ENCODE measurements around the gene FGFR3.

FGFR3 gene

DNA sequence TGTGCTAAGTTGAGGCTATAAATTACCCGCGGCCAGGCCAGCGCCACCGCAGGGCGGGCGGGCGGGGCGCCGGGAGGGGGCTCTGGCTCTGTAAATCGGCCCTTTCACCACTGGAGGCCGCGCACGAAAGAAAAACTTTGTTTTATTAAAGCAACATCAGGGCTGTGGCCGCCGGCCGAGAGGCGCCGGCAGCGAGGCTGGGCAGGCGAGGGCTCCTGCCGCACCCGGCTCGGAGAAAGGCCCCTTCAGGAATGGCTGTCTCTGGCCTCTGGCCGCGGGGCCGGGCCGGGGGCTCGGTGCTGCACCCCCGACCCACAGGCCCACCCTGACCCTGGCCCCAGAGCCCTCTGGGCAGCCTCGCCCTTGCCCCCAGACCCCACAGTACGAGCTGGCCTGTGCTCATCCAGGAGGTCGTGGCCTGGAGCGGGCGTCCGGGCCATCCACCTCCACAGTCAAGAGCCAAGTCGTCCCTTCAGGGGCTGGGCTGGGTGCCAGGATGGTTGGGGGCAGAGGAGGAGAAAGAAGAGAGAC lies 29.5 kb upstream of the FGFR3 start:
- H2AFZ ChIP-seq (ENCODE audit: low read length, unreplicated experiment) = peak overlapping the region; percentile 50
- H3K4me3 ChIP-seq (ENCODE audit: low read depth, low read length) = peak overlapping the region; percentile 40; the same call in 1 of the 2 replicates
- H3K27ac ChIP-seq (ENCODE audit: low read depth, low read length) = no peak overlapping the region
- H3K4me1 ChIP-seq (ENCODE audit: control insufficient read depth, insufficient read depth, low read length, unreplicated experiment) = peaks cover 3% of the 10 kb centered on the region
- H3K79me2 ChIP-seq (ENCODE audit: control insufficient read depth, insufficient read depth, low read length, unreplicated experiment) = no peaks in the 10 kb centered on the region
- H3K27me3 ChIP-seq (ENCODE audit: insufficient read depth, low read length) = no peaks in the 10 kb centered on the region
- H3K36me3 ChIP-seq (ENCODE audit: insufficient read depth, low read length) = no peaks in the 10 kb centered on the region

- H3K27me3 ChIP-seq (ENCODE audit: insufficient read depth, low read length) = no peaks in the 10 kb centered on the region
- H3K36me3 ChIP-seq (ENCODE audit: insufficient read depth, low read length) = no peaks in the 10 kb centered on the region
- no peak overlapping the region for H3K27ac ChIP-seq (ENCODE audit: low read depth, low read length)
- no peak overlapping the region for H3K4me3 ChIP-seq (ENCODE audit: low read depth, low read length)
- H3K79me2 ChIP-seq (ENCODE audit: control insufficient read depth, insufficient read depth, low read length, unreplicated experiment) = no peaks in the 10 kb centered on the region
- peaks cover 3% of the 10 kb centered on the region for H3K4me1 ChIP-seq (ENCODE audit: control insufficient read depth, insufficient read depth, low read length, unreplicated experiment)
- H2AFZ ChIP-seq (ENCODE audit: low read length, unreplicated experiment) = no peak overlapping the region
These were observed 28.4 kb upstream of the FGFR3 start for GRCh38 chr4:1764670-1765069.

GRCh38 chr4:1765409-1766072 lies 27.6 kb upstream of the FGFR3 start:
- Histone ChIP-seq H3K36me3 (ENCODE audit: insufficient read depth, low read length) (no peaks in the 10 kb centered on the region), H2AFZ (ENCODE audit: low read length, unreplicated experiment) (no peak overlapping the region), H3K4me3 (ENCODE audit: low read depth, low read length) (no peak overlapping the region), H3K4me1 (ENCODE audit: control insufficient read depth, insufficient read depth, low read length, unreplicated experiment) (peaks cover 3% of the 10 kb centered on the region), H3K79me2 (ENCODE audit: control insufficient read depth, insufficient read depth, low read length, unreplicated experiment) (no peaks in the 10 kb centered on the region), H3K27me3 (ENCODE audit: insufficient read depth, low read length) (no peaks in the 10 kb centered on the region), H3K27ac (ENCODE audit: low read depth, low read length) (no peak overlapping the region)

- H3K27me3 ChIP-seq (ENCODE audit: insufficient read depth, low read length) = no peaks in the 10 kb centered on the region
These were observed 26.7 kb upstream of the FGFR3 start for GRCh38 chr4:1766106-1767060.

DNA sequence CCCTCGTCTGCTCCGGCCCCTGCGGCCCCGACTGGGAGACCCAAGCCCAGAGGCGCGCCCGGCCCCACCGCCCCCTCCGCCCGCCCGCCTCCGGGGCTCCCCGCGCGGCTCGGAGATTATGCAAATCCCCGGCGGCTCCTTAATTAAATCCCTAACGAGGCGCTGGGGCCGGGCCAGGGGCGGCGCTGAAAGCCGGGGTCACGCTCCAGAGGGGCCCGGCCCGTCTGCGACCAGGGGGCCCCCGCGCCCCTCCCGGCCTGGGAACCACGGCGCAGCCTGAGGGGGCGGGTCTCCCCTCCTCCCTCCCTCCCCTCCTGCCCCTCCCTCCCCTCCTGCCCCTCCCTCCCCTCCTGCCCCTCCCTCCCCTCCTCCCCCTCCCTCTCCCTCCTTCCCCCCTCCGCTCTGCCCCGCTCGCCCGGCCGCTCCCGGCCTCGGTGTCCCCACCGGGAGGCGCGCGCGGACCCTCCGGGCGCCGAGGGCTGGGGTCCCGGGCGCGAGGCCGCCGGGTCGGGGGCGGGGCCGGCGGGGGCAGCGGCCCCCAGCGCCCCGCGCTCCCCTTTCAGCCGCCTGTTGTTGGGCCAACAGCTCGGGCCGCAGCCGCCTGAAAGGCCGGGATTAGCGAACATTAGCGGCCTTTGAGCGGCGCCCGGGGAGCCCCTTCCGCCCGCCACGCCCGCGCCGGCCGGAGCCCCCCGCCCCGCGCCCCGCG lies 25.9 kb upstream of the FGFR3 start:
- Histone ChIP-seq H3K4me3 (ENCODE audit: low read depth, low read length) (no peak overlapping the region), H2AFZ (ENCODE audit: low read length, unreplicated experiment) (peak overlapping the region; percentile 50), H3K4me1 (ENCODE audit: control insufficient read depth, insufficient read depth, low read length, unreplicated experiment) (peaks cover 3% of the 10 kb centered on the region), H3K27me3 (ENCODE audit: insufficient read depth, low read length) (no peaks in the 10 kb centered on the region), H3K27ac (ENCODE audit: low read depth, low read length) (no peak overlapping the region), H3K36me3 (ENCODE audit: insufficient read depth, low read length) (no peaks in the 10 kb centered on the region), H3K79me2 (ENCODE audit: control insufficient read depth, insufficient read depth, low read length, unreplicated experiment) (no peaks in the 10 kb centered on the region)

More at GRCh38 chr4:1766106-1767060, 26.7 kb upstream of the FGFR3 start:
- Histone ChIP-seq H2AFZ (ENCODE audit: low read length, unreplicated experiment) (no peak overlapping the region), H3K27ac (ENCODE audit: low read depth, low read length) (no peak overlapping the region), H3K36me3 (ENCODE audit: insufficient read depth, low read length) (no peaks in the 10 kb centered on the region), H3K79me2 (ENCODE audit: control insufficient read depth, insufficient read depth, low read length, unreplicated experiment) (no peaks in the 10 kb centered on the region), H3K4me3 (ENCODE audit: low read depth, low read length) (no peak overlapping the region), H3K4me1 (ENCODE audit: control insufficient read depth, insufficient read depth, low read length, unreplicated experiment) (peaks cover 3% of the 10 kb centered on the region)

DNA sequence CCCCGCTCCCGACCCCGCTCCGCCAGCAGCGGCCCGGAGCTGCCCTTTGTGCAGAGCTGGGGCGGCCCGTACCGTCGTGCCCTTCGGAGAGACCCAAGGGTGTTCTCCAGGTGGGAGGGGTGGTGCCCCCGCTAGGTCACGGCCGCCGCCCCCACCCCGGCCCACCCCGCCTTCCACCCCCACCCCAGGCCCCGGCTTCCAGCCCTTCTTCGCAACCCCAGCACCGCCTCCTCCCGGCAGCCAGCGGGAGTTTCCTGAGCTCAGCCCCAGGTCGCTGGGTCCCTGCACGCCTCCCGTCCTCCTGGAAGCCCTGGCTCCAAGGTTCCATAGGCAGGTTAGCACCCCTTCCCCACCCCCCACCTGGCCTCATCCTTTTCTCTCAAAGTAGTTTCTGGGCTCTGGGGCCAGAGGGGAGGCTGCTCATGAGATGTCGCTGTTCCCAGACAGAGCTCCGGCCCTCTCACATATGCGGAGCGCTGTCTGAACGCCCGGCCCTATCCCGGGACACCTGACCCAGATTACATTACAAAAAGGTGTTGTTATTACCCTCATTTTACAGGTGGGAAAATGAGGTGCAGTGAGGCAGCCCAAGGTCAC lies 25.2 kb upstream of the FGFR3 start:
- Histone ChIP-seq H2AFZ (ENCODE audit: low read length, unreplicated experiment) (peak overlapping the region; percentile 50), H3K27ac (ENCODE audit: low read depth, low read length) (no peak overlapping the region), H3K36me3 (ENCODE audit: insufficient read depth, low read length) (no peaks in the 10 kb centered on the region), H3K27me3 (ENCODE audit: insufficient read depth, low read length) (no peaks in the 10 kb centered on the region), H3K79me2 (ENCODE audit: control insufficient read depth, insufficient read depth, low read length, unreplicated experiment) (no peaks in the 10 kb centered on the region), H3K4me3 (ENCODE audit: low read depth, low read length) (no peak overlapping the region), H3K4me1 (ENCODE audit: control insufficient read depth, insufficient read depth, low read length, unreplicated experiment) (peaks cover 3% of the 10 kb centered on the region)

GRCh38 chr4:1768367-1769034 lies 24.6 kb upstream of the FGFR3 start:
- no peak overlapping the region for H3K27ac ChIP-seq (ENCODE audit: low read depth, low read length)
- H3K27me3 ChIP-seq (ENCODE audit: insufficient read depth, low read length) = no peaks in the 10 kb centered on the region
- no peak overlapping the region for H3K4me3 ChIP-seq (ENCODE audit: low read depth, low read length)
- peaks cover 3% of the 10 kb centered on the region for H3K4me1 ChIP-seq (ENCODE audit: control insufficient read depth, insufficient read depth, low read length, unreplicated experiment)
- no peak overlapping the region for H2AFZ ChIP-seq (ENCODE audit: low read length, unreplicated experiment)
- H3K79me2 ChIP-seq (ENCODE audit: control insufficient read depth, insufficient read depth, low read length, unreplicated experiment) = no peaks in the 10 kb centered on the region
- no peaks in the 10 kb centered on the region for H3K36me3 ChIP-seq (ENCODE audit: insufficient read depth, low read length)

- Histone ChIP-seq H2AFZ (ENCODE audit: low read length, unreplicated experiment) (no peak overlapping the region), H3K79me2 (ENCODE audit: control insufficient read depth, insufficient read depth, low read length, unreplicated experiment) (no peaks in the 10 kb centered on the region), H3K36me3 (ENCODE audit: insufficient read depth, low read length) (no peaks in the 10 kb centered on the region), H3K27me3 (ENCODE audit: insufficient read depth, low read length) (no peaks in the 10 kb centered on the region), H3K4me1 (ENCODE audit: control insufficient read depth, insufficient read depth, low read length, unreplicated experiment) (no peaks in the 10 kb centered on the region), H3K4me3 (ENCODE audit: low read depth, low read length) (no peak overlapping the region), H3K27ac (ENCODE audit: low read depth, low read length) (no peak overlapping the region)
These were observed 23.4 kb upstream of the FGFR3 start for GRCh38 chr4:1769692-1770091.

DNA sequence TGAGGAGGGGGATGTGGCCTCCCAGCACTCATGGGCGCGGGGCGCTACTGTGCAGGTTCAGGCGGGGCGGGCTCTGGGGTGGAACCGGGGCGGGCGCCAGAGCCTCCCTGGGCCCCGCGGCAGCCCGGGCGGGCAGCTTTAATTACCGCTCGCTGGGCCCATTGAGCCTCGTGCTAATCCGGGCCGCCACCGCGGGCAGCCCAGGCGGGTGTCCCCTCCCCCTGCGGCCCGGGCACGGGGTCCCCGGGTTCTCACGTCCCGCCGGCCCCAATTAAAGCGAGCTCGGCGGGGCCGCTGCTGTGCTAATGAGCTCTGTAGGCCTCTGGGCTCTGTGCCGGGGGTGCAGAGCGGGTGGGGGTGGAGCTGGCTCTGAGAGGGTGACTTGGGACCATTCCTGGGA lies 22.8 kb upstream of the FGFR3 start:
- Histone ChIP-seq H3K4me1 (ENCODE audit: control insufficient read depth, insufficient read depth, low read length, unreplicated experiment) (no peaks in the 10 kb centered on the region), H3K4me3 (ENCODE audit: low read depth, low read length) (no peak overlapping the region), H2AFZ (ENCODE audit: low read length, unreplicated experiment) (no peak overlapping the region), H3K36me3 (ENCODE audit: insufficient read depth, low read length) (no peaks in the 10 kb centered on the region), H3K79me2 (ENCODE audit: control insufficient read depth, insufficient read depth, low read length, unreplicated experiment) (no peaks in the 10 kb centered on the region), H3K27ac (ENCODE audit: low read depth, low read length) (no peak overlapping the region), H3K27me3 (ENCODE audit: insufficient read depth, low read length) (no peaks in the 10 kb centered on the region)

- no peaks in the 10 kb centered on the region for H3K36me3 ChIP-seq (ENCODE audit: insufficient read depth, low read length)
- no peak overlapping the region for H3K27ac ChIP-seq (ENCODE audit: low read depth, low read length)
- H3K4me1 ChIP-seq (ENCODE audit: control insufficient read depth, insufficient read depth, low read length, unreplicated experiment) = no peaks in the 10 kb centered on the region
- no peak overlapping the region for H3K4me3 ChIP-seq (ENCODE audit: low read depth, low read length)
- H2AFZ ChIP-seq (ENCODE audit: low read length, unreplicated experiment) = no peak overlapping the region
- H3K27me3 ChIP-seq (ENCODE audit: insufficient read depth, low read length) = no peaks in the 10 kb centered on the region
- H3K79me2 ChIP-seq (ENCODE audit: control insufficient read depth, insufficient read depth, low read length, unreplicated experiment) = no peaks in the 10 kb centered on the region
These were observed 22.3 kb upstream of the FGFR3 start for GRCh38 chr4:1770791-1771231.
